Measurements from ENCODE around the gene TBL1XR1.
"Not testable (repeated sequence)": the region's sequence is repeated elsewhere in the genome, so short reads cannot be mapped to it uniquely, and the experiment has no call there.

TBL1XR1 gene

GRCh38 chr3:177206936-177207335 lies 9.7 kb upstream of the TBL1XR1 start:
- DNase-seq, result no peak

DNA sequence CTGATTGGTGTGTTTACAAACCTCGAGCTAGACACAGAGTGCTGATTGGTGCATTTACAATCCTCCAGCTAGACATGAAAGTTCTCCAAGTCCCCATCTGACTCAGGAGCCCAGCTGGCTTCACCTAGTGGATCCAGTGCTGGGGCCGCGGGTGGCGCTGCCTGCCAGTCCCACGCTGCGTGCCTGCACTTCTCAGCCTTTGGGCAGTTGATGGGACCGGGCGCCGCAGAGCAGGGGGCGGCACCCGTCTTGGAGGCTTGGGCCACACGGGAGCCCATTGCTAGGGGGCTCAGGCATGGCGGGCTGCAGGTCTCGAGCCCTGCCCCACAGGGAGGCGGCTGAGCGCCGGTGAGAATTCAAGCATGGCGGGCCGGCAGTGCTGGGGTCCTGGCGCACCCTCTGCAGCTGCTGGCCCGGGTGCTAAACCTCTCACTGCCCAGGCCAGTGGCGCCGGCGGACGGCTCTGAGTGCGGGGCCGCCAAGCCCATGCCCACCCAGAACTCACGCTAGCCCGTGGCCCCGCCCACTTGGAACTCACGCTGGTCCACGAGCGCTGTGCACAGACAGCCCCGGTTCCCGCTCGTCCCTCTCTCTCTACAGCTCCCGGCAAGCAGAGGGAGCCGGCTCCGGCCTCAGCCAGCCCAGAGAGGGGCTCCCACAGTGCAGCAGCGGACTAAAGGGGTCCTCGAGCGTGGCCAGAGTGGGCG lies 6.6 kb upstream of the TBL1XR1 start:
- DNase-seq, result no peak

GRCh38 chr3:177203016-177203415 lies 5.7 kb upstream of the TBL1XR1 start:
- not testable (repeated sequence) for DNase-seq

GRCh38 chr3:177201700-177202397 lies 4.6 kb upstream of the TBL1XR1 start:
- peak; percentile 91 for DNase-seq

GRCh38 chr3:177199206-177199760 lies 2.0 kb upstream of the TBL1XR1 start:
- no peak for DNase-seq

- no peak for DNase-seq
Observed at GRCh38 chr3:177197727-177198460, 612 bp upstream of the TBL1XR1 start.

DNA sequence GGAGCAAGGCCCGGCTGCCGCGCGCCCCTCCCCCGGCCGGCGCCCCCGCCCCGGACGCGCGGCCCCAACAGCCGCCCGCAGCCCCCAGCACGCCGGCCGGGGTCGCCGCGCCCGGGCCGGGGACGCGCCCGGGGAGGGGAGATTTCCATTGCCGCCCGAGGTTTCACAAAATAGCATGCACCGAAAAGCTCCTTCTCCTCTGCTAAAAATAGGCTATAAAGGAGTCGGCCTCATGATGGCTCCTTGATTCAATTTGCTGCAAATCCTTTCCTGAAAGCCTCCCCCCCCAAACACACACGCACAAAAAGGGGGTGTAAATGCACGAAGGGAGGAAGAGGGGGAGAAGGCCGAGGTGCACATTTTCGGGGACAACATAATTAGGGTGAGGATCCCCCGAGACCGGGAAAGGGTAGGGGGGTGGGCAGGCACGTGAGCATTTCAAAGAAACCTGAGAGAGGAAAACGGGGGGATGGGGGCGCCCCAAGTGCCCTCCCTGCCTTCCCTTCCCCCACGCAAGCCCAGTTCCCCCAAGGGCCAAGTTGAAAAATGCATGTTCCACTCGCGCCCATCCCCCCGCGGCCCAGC lies 734 bp downstream of the TBL1XR1 start:
- DNase-seq, result no peak

DNA sequence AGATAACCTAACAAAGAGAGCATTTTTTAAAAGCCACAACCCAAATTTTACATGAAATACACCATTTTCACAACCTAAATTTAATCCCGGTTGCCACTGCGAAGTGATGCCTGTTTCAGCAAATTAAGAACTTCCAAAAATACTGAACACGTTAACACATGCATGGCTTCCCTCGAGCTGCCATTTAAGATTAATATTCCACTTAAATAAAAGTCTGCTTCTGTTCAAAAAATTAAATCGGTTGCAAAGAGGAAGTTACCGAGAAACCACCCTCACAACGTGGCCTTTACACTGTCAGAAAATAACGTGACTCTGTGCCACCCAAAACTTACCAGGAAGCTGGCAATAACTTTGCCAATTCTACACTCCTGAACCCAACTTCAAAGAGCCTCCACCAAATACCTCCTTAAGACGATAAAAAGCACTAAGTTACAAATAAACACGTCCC lies 1.2 kb downstream of the TBL1XR1 start:
- DNase-seq, result peak; percentile 67

DNA sequence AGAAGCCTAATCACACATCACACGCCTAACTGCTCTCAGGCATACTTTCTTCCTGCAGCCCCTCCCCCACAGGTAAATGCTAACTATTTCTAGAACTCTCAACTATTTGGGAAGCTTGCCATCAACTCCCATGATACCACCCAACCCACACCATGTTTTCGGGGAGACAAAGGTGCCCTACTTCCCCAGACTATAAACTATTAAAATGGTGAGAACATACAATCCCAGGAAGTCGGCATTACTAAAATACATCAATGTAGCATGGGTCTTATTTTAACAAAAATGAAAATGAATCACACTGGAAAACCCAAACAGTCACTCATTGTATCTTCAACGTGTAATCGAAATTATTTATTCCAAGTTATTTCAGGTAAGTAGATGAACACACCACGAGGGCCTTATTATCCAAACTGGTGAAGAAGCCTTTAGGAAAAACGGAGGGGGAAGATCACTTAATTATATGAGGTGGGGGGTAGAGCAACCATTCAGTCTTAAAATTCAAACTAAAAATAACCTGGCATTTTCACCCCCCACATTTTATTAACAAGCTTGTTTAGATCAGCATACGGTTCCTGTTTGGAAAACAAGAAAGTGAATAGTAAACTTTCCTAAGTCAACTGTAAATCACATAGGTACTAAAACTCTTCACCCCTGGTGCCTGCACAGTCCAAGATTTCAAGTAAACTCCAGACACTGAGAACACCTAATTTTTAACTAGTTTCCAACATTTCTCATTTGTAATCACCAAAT lies 1.9 kb downstream of the TBL1XR1 start:
- DNase-seq, result no peak

GRCh38 chr3:177194299-177194698 lies 3.0 kb downstream of the TBL1XR1 start:
- no peak for DNase-seq

DNA sequence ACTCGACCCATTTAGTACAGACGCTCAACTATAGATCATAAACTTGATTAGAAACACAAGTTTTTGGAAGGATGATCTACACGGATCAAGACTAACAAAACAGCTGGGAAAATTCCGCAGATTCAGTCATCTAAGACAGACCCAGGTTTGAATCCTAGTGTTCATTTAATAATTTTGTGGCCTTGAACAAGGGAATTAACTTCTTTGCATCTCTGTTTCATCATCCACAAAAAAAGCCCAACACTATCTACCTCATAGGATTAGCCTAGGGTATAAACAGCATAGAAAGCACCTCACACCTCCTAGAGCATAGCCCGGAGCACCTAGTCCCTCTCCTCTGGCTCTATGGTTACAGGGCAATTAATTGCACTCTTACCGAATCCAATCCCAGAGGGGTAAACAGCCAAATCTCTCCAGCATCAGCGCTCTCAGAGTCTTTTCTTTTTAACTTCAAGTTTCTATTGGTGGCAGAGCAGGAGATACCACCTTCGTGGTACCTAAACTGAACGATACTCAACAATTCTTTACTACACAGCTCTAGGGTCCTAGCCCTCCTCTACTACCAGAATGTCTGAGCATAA lies 3.5 kb downstream of the TBL1XR1 start:
- DNase-seq, result no peak

DNA sequence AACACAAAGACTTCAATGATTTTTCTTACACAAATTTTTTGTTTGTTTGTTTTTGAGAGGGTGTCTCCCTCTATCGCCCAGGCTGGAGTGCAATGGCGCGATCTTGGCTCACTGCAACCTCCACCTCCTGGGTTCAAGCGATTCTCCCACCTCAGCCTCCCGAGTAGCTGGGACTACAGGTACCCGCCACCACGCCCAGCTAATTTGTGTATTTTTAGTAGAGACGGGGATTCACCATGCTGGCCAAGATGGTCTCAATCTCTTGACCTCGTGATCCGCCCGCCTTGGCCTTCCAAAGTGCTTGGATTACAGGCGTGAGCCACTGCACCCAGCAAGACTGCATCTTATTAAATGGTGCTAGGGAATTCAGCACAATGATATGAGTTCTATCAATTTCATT lies 4.0 kb downstream of the TBL1XR1 start:
- DNase-seq, result not testable (repeated sequence)

GRCh38 chr3:177190756-177191681 lies 6.3 kb downstream of the TBL1XR1 start:
- peak; percentile 69 for DNase-seq

- DNase-seq, result not testable (repeated sequence)
Observed at GRCh38 chr3:177190184-177190583, 7.1 kb downstream of the TBL1XR1 start.

DNA sequence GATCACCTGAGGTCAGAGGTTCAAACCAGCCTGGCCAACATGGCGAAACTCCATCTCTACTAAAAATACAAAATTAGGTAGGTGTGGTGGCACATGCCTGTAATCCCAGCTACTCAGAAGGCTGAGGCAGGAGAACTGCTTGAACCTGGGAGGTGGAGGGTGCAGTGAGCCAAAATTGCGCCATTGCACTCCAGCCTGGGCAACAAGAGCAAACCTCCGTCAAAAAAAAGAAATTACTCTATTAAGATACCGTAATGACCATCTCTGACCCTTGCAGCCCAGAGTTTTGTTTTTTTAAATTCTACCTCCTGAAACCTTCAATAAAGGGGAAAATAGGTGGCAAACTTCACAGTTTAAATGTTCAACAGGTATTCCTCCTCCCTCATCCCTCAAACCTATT lies 9.0 kb downstream of the TBL1XR1 start:
- not testable (repeated sequence) for DNase-seq

DNA sequence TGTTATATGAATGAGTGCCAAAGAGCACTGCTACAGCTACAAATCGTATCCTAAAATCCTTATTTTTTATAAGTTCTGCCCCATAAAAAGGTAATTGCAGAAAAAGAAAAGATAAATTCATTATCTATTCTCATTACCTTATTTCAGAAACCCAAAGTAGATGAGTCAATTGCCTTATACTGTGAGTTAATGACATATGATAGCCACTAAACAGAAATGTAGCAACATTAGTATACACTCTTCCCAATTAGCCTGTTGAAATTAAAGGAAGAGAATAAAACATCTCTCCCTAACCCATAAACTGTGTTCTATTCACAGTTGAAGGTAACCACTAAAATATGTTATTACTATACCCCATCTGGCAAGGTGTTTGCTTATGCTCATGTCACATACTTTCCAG lies 11.0 kb downstream of the TBL1XR1 start:
- DNase-seq, result no peak

DNA sequence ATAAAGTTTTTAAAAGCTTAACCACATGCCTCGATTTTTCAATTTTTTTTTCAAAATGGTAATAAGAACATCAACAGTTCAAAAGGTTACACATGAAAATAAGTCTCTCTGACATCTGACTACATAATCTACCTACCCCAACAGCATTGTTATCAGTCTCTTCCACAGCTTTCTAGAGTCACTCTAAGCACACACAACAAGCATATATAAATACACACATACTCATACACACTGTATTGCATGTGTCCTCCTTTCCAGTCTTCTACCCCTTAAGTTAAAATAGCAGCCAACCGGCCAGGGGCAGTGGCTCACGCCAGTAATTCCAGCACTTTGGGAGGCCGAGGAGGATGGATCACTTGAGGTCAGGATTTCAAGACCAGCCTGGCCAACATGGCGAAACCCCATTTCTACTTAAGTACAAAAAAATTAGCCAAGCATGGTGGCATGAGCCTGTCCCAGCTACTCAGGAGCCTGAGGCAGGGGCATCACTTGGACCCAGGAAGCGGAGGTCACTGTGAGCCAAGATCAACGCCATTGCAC lies 12.2 kb downstream of the TBL1XR1 start:
- no peak for DNase-seq

DNA sequence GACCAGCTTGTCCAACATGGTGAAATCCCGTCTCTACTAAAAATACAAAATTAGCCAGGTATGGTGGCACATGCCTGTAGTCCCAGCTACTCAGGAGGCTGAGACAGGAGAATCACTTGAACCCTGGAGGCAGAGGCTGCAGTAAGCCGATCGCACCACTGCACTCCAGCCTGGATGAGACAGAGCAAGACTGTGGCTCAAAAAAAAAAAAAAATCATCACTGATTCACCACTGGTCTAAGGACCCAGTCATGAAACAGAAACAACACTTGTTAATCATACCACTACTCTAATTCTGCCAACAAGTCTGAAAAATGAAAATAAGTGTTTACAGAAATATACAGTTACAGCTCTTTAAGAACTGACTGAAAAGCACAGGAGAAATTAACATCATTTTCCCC lies 12.7 kb downstream of the TBL1XR1 start:
- DNase-seq, result not testable (repeated sequence)

GRCh38 chr3:177182352-177182751 lies 14.9 kb downstream of the TBL1XR1 start:
- DNase-seq, result no peak

DNA sequence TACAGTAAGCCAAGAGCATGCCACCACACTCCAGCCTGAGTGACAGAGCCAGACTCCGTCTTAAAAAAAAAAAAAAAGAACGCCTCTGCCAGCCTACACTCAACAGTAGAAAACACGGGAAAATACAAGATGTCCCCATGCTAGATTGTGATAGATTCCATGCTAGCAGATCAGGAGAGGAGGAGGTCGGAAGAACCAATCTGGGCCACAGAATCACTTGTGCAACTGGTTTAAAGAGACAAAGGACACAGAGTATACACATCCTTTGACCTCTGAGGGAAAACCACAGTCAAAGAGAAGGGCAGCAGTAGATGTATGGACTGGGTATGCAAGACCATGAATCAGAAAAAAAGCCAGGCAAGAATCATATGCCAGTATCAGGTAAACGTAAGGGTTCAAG lies 15.9 kb downstream of the TBL1XR1 start:
- DNase-seq, result no peak

DNA sequence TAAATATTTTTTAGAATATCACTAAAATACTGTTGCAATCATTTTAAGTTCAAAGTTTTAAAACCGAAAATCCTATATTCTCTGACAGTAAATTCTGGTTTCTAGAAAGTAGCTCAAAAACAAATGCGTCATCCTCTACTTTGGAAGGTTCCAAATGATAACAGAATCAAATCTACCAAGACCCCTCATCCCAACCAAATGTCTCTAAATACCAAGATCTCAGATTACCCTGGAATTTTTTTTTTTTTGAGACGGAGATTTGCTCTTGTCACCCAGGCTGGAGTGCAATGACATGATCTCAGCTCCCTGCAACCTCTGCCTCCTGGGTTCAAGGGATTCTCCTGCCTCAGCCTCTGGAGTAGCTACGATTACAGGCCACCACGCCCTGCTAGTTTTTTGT lies 16.8 kb downstream of the TBL1XR1 start:
- DNase-seq, result no peak

Measured in MV-4-11 (cell line).